C4-2B (cell line): ENCODE results near the gene B3GAT1.

ENCODE experiments used
- ZFX ChIP-seq: fragments of 450-650 bp; IDR thresholded peaks from 2 replicates; pipeline ENCODE4 v1.6.1; 2017
- TF ChIP-seq, protein P1 (sequence below): fragments of 450-650 bp; conservative IDR thresholded peaks from 2 replicates; pipeline ENCODE4 v1.5.1; 2017; ENCODE audit warnings: mild to moderate bottlenecking

DNA sequence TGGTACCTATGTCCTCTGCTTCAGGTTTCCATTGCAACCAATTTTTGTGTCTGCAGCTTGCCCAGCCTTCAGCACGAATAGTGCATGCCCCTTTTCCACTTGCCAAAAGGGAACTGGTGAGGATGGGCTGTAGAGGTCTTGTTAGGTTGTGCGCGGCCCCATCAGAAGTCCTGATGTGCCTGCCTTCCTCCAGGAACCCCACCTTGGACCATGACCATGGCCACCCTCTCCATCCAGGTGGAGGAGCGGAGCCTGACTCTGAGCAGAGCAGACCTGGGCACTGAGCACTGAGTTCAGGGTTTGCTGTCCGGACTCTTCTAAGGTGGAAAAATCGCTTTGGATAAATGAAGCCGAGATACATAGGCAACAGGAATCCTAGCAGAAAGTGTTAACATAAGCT lies 73.4 kb downstream of the B3GAT1 start:
- TF ChIP-seq, protein P1, sequence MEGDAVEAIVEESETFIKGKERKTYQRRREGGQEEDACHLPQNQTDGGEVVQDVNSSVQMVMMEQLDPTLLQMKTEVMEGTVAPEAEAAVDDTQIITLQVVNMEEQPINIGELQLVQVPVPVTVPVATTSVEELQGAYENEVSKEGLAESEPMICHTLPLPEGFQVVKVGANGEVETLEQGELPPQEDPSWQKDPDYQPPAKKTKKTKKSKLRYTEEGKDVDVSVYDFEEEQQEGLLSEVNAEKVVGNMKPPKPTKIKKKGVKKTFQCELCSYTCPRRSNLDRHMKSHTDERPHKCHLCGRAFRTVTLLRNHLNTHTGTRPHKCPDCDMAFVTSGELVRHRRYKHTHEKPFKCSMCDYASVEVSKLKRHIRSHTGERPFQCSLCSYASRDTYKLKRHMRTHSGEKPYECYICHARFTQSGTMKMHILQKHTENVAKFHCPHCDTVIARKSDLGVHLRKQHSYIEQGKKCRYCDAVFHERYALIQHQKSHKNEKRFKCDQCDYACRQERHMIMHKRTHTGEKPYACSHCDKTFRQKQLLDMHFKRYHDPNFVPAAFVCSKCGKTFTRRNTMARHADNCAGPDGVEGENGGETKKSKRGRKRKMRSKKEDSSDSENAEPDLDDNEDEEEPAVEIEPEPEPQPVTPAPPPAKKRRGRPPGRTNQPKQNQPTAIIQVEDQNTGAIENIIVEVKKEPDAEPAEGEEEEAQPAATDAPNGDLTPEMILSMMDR, result no peak
- TF ChIP-seq ZFX, result no peak
